NCI-H460 (cell line): ENCODE measurements around the gene SHISA7. TPM values are rescaled to one million over a fixed set of nuclear protein-coding genes. Genes with fewer than 3 reads are reported as not detected.
A peak's percentile ranks its signal among the peaks of the same experiment; 100 is the strongest.

Experiments
- DNase-seq: peaks from one replicate; pipeline ENCODE4 v3.0.0-alpha.2; 2016; ENCODE audit warnings: low read depth; ENCODE audit errors: extremely low read depth
- total RNA-seq: library from RNA; depleted of rRNA; stranded (reverse); fragments of >200 nt; shearing (Covaris generic); gene quantifications from 2 replicates; pipeline ENCODE4 v1.2.3, GENCODE V29; 2014

Gene SHISA7
- total RNA-seq, 1 experiment from 2014 or later = not detected

- no peak for DNase-seq
Observed at GRCh38 chr19:55464662-55465054, 21.6 kb upstream of the SHISA7 start, which contains the start of gene C19orf85. Gene C19orf85, minus strand, starts transcription at chr19:55464751. Its CDS starts 197 bp downstream, at chr19:55464554.

DNA sequence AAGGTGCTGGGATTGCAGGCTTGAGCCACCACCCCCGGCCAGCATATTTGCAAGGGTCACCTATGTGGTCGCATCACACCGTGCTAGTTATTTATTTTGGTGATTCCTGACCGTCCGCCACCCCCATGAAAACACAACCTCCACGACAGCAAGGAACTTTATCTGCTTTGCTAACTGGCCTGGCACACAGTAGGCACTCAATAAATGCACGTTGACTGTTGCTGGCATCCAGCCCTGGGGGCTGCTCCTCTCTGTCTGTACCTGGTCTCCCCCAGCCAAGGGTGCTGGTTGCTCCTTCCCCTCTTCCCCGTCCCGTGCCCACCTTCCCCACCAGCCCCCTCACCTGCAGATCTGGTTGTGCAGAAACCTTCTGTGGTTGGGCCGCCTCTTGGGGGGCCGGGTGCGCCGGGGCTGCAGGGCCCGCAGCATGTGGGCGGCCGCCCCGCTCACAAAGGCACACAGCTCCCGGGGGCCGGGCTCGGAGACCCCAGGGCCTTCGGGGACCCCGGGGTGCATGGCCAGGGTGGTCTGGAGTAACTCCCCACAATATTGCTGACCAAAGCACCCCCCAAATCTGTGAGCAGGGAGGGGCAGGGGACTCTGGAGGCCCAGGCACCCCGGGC, 21.1 kb upstream of the SHISA7 start:
- no peak for DNase-seq

DNA sequence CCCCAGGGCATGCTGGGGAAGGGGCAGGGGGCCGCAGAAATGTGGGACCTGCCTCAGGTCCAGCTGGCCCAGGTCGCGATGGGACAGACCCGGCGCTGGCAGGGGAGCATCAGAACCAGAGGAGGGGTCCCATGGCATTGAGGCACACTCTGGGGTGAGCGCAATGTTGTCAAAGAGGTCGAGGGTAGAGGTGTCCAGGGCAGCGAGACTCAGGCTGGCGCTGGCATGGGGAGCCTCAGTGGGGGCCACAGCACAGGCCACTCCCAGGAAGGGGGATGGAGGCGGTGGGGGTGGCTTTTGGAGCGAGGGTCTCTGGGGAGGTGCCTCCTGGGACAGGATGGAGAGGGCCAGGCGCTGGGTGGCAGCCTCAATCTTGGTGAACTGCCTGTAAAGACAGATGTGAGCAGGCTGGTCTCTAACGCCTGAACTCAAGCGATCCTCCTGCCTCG, 20.5 kb upstream of the SHISA7 start:
- no peak for DNase-seq

- DNase-seq = no peak
Observed at GRCh38 chr19:55462722-55463121, 19.6 kb upstream of the SHISA7 start.

- no peak for DNase-seq
Observed at GRCh38 chr19:55461974-55462626, 19.0 kb upstream of the SHISA7 start.

GRCh38 chr19:55461259-55461973, 18.3 kb upstream of the SHISA7 start, which contains the start of gene ISOC2:
Gene ISOC2, minus strand, starts transcription at chr19:55461642. Its CDS starts 5,156 bp downstream, at chr19:55456486.
- peak; percentile 99 for DNase-seq

GRCh38 chr19:55460670-55461258, 17.7 kb upstream of the SHISA7 start:
- peak; percentile 45 for DNase-seq

DNA sequence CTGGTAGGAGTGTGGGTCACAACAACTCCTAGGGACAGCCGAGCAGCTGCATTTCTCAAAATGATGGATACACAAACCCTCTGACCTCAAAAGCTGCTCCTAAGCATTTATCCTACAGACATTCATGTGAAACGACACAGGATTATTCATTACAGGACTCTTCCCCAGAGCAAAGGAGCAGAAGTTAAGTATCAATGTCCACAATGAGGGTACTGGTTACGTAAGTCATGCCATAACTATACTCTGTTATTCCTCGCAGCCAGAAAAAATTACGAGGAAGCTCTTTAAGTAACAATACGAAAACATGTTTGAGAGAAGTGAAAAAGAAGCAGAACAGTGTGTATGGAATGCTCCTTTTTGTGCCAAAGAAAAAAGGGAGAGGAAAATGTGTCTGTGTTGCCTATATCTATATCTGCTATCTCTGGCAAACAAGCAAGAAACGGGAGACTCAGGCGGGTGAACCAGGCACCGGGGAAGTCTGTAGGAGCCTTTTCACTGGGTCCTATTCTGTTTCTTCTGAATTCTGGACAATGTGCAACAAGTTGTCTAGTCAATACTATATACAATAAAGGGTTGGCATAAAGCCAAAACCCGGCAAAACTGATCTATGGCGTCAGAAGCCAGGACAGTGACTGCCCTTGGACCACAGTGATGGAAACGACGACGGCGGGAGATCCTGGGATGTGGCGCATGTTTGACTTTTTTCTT, 17.0 kb upstream of the SHISA7 start:
- no peak for DNase-seq

DNA sequence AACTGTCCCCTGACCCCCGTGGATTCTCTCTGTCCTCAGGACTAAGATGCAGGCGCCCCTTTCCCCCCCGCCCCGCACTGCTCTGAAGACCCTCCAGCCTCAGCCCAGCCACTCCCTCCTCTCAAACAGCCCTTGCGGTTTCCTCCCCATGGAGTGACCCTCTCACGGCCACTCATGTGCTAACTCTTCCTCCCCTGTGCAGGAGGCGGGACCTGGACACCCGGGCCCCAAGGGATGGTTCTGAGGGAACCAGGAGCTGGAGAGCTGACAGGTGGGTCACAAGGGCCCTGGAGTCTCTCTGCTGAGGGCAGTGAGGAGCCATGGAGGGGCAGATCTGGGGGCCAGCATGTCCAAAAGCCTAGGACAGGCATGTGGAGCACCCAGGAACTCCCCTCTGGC, 16.4 kb upstream of the SHISA7 start:
- DNase-seq = no peak

DNA sequence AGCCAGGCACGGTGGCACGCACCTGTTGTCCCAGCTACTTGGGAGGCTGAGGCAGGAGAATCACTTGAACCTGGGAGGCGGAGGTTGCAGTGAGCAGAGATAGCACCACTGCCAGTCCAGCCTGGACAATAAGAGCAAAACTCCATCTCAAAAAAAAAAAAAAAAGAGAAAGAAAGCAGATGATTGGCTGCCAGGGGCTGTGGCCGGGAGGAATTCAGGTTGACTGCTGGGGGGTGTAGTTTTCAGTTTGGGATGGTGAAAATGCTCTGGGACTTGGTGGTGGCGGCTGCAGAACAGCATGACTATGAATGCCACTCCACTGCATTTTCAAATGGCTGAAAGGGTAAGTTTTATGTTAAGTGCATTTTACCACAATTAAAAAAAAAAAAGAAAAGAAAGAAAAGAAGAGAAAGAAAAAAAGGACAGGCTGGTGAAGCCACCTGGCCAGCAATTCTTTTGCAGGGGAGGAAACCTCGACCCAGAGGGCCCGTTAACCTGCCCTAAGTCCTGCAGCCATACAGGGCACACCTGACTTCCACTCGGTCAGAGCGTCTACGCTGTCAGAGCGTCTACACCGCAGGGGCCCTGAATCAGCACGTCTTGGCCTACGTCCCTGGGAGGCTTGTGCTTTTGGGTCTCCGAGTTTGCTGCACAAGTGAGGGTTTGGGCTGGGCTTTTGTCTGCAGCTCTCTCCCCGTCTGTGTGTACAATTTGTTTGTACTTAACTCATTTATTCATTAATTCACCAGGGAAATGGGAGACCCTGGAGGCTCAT, 14.8 kb upstream of the SHISA7 start:
- DNase-seq = no peak

DNA sequence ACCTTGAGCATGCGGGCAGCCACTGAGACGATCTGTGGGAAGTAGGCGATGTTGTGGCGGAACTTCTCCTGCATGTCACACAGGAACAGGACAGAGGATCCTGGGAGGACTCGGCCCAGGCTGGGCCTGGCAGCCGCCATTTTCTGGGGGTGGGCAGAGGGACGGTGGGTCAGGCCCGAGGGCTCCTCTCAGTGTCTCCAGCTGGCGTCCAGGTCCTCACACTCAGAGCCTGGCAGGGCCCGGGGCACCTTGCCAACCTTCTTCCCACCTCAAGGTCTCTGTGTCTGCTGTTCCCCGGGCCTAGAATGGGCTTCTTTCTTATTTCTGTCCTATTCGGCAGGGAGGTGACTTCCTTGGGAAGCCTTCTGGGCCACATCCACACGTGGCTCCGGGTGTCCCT, 13.2 kb upstream of the SHISA7 start:
- no peak for DNase-seq

- DNase-seq = no peak
Observed at GRCh38 chr19:55455576-55456235, 12.6 kb upstream of the SHISA7 start.

DNA sequence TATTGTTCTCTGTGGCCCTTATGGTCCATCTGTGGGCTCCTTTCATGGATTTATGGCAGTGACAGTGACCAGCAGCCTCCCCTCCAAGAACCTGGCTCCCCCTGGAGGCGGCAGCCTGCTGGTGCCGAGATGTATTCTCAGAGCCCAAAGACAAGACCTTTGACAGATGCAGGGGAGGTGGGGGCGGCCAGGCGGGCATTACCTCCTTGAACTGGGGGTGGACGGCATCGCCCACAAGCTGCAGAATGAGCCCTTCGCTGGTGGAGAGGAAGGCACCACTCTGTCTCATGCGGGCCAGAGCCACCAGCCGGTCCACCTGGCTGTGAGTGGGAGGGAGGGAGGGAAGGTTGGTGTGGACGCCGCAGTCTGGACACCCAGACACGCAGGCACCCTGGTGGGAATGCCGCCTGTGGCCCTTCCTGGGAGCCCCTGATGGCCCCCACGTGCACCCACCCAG, 11.7 kb upstream of the SHISA7 start:
- DNase-seq = peak; percentile 40

GRCh38 chr19:55453511-55454260, 10.6 kb upstream of the SHISA7 start:
- DNase-seq = no peak

DNA sequence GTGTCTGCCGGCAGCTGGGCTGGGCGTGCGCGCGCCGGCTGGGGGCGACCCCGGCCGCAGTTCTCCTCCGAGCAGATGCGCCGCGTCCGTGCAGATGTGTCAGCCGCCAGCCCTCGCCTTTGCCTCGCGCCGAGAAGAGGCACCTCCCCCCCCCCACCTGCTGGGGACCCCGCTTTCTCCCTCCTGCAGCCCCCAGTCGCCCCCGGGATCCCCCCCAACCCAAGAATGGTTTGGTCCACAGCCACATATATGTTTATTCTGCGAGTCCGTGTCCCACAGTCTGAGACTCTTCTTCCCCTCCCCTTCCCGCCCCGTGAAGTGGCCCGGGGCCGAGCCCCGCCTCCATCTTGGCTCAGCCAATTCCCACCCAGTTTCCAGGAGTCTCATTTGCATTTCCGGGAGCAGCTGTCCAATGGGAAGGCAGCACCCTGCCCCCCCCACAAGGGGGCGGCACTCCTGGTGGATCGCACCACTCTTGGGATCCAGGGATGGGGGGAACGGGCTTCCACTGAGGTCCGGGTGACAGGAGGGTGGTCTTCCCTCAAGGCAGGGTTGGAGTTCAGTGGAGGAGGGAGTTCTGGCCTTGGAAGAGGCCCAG, 9.7 kb upstream of the SHISA7 start:
- DNase-seq = peak; percentile 7

DNA sequence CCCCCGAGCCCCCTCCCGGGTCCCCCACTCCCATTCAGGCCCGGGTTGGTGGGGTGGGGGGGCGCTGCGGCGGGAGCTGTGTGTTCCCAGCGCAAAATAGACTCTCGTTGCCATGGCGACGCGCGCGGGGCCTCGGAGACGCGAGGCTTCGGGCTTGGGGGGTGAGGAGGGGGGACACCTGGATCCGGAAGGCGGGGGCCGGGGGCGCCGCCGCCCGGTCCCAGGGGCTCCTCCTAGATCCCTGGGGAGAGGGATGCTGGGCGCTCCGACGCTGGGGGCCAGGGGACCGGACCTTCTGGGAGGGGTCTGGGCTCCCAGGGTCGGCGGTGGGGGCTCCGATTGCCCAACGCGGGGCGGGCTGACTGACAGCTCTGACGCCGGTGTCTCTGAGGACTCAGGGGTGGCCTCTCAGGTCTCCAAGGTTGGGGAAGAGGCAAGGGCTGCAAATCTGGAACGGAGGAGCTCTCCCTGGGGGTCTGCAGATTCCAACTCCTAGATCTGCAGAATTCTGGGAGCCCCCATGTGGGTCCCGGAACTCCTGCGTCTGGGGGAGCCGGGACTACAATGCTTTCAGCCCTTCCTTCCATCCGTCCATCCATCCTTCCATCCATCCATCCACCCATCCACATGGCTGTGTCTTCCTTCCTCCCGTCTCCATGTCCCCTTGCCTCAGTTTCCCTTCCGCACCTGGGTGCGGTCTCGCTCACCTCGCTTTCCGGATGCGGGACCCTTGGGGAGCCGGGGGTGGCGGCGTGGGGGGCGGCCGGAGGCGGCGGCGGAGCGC, 9.1 kb upstream of the SHISA7 start:
- no peak for DNase-seq
